Muscle of back (tissue), 11 donors: ENCODE measurements around the gene RHEX. TPM values are rescaled to one million over a fixed set of nuclear protein-coding genes. Genes with fewer than 3 reads are reported as not detected.

Source experiments
- DNase-seq, 3 donors: peaks; one replicate each; pipeline versions ENCODE4 v3.0.0 to v3.0.0-alpha.2; 2013
- polyA plus RNA-seq, 10 donors: library from polyadenylated mRNA; unstranded; fragments of 120-200 nt; gene quantifications; one replicate each; pipeline ENCODE4 v1.2.1, GENCODE V29; 2013; ENCODE audit not compliant: insufficient read length in 10 of 10

RHEX gene
- polyA plus RNA-seq, 10 donors = 0.22 to 1.3 (median 0.75) TPM

DNA sequence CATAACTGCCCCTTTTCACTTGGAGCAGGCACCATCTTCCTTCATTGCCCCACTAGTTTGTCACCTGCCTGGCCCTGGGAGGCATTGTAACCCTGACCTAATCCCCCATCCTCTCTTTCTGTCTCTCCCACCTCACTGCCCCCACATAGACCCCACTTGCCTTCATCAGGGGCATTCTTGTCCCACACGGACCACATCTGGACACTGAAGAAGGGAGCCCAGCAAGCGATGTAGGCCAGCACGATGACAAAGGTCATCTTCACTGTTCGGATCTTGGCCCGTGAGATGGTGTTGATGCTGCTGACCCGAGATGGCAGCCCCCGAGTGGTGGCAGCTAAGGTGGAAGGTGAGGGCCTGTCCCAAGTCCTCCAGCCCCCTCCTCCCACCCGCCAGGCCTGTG lies 62.8 kb downstream of the RHEX start:
- no peak for DNase-seq

DNA sequence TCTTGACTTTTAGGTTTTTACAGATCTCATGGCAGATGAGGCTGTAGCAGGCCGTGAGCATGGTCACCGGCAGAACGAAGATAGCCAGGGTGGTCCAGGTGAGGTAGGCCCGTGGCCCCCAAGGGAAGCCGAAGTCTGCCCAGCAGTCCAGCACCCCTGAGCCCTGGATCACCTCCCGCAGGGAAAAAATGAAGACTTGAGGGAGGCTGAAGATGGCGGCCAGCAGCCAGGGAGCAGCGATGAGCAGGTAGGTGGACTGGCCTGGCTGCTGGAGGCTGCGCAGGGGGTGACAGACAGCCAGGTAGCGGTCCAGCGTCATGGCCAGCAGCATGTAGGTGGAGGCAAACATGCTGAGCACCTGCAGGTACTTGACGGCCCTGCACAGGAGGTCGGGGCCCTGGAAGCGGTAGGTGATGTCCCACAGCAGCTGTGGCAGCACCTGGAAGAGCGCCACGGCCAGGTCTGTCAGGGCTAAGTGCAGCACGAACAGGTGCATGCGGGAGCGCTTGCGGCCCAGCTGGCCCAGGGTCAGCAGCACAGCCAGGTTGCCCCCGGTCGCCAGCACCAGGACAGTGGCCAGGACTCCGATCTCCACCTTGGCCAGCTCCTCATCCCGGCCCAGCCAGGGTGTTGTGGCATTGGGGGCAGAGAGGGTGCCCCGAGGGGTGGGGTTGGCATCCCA lies 63.4 kb downstream of the RHEX start:
- no peak for DNase-seq

DNA sequence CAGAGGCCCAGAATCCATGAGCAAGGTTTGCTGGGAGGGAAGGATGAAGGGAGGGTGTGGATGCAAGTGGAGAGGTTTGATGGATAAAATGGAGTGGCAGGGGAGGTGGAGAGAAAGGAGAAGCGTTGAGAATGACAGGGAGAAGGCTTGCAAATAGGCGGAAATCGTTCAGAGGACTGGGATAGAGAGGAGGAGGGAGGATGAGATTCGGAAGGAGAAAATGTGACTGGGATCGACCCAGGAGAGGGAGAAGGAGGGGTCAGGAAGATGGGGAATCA lies 63.8 kb downstream of the RHEX start:
- DNase-seq = no peak

DNA sequence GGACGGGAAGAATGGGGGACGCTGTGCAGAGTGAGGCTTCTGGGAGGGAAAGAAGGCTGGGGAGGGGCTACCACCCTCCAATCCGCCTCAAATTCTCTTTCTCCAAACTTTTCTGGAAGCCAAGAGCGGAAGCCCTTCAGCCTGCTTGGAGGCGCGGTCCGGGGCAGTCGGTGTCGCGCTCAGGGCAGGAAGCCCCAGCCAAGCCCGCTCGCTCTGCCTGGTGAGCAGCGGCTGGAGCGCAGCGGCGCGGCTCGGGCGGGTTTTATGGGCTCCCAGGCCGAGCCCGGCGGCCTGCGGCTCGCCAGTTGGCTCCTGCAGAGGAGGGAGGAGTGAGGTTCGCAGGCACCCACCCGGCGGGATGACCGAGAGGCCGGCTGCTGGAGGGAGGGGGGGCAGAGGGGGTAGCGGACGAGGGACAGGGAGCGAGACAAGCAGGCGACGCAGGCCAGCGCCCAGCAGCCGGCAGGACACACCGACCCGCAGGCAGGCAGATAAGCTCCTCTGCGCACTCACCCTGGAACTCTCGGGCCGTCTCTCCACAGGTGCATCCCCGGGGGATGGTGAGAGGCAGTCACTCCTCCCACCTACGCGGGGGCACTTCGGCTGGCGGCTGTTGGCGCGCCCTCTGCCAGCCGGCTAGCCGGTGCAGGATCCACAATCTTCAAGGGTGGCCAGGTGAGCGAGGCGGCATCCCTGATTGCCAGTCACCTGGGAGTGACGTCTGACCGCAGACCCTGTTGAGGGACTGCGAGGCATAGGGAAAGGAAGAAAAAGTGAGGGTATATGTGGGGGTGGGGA lies 64.4 kb downstream of the RHEX start, which contains the start of gene AVPR1B:
AVPR1B (minus strand) TSS at position 238 of the 798 bp plus-strand sequence. CDS start 498 bp downstream, outside the sequence.
- DNase-seq = peak; percentile 31 to 90 (median 68)

DNA sequence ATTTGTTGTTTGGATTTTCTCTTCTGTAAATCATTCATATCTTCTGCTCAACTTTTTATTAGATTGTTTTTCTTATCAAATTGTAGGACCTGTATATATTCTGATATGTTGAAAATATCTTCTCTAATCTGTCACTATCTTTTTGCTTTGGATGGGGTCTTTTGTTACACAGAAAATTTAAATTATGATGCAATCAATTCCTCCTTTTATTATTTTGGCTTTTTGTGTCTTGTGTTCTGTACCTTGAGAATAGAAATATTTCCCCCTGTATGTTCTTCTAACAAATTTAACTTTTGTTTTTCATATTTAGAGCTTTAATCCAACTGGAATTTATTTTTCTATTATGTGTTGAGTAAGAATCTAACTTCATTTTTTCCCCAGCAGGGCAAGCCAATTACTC lies 67.4 kb downstream of the RHEX start:
- no peak for DNase-seq

DNA sequence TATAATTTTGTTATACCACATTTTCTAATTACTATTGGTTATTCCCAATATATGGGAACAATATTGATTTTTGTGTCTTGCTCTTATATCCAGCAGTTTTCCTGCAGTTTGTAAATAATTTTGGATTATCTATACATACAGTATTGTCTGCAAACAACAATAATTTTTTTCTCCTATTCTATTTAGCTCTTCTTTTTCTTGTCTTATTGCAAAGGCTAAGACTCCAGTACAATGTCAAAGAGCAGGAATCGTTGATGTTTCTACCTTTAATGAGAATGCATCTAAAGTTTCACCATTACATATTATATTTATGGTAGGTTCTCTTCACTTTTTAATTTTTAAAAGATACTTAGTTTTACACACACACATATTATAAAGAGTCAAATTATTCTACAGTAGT lies 68.3 kb downstream of the RHEX start:
- DNase-seq = no peak

DNA sequence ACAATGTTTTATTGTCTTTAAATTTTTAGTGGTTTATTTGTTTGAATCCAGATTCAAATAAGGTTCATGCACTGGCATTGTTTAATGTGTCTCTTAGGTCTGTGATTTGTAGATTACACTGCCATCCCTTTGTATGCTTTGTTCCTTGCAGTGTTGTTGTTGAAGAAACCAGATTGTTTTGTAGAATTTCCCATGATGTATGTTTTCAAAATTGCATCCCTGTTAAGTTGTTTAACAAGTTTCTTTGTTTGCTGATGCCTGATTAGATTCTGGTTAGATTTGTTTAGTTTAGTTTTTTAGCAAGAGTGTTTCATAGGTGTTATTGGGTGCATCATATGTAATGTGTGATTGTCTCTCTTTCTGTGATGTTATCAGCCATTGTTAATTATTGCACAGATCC lies 69.7 kb downstream of the RHEX start:
- no peak for DNase-seq

DNA sequence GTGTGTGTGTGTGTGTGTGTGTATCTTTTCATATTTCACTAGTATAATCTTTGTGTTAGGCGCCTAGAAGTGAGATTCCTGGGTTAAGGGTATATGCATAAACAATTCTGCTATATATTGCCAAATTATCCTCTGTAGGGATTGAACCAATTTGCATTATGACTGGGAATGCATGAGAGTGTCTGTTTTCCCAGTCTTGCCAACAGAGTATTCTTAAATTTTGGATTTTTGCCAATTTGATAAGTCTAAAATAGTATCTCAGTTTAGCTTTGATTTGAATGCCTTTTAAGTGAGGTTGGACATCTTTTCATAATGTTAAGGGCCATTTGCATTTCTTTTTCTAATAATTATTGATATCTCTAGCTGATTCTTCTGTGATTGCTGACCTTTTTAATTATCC lies 72.4 kb downstream of the RHEX start:
- DNase-seq = no peak

DNA sequence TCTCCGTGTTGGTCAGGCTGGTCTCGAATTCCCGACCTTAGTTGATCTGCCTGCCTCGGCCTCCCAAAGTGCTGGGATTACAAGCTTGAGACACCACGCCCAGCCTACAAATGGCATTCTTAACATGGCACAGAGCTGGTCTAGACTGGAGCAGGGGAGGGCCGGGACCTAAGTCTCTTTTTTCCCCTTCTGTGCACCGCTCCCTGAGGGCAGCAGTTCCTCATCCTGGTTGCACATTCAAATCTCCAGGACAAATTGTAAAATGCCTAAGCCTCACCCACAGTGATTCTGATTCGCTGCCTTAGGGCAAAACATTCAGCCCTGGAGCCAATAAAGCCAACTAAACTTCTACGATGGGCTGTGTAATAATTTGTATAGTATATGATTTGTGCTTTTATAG lies 74.4 kb downstream of the RHEX start:
- no peak for DNase-seq

DNA sequence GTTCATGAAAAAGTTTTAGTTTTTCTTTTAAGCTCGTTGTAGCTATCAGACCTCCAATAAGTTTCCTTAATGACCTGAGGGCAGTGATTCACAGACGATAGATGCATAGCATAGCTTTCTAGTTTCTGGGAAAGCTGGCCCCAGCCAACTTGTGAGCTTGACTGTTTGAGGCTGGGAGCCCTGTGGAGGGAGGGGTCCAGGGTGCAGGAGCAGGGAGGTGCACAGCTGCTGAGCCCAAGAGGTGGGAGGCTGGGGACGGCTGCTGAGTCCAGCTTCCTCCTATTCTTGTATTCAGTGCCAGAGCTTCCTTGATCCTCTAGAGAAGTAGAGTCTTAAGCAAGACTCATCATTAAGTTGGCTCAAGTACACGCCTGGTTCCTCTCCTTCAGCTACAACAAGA lies 75.2 kb downstream of the RHEX start:
- peak in 1 of 3 donors; percentile 39 for DNase-seq

DNA sequence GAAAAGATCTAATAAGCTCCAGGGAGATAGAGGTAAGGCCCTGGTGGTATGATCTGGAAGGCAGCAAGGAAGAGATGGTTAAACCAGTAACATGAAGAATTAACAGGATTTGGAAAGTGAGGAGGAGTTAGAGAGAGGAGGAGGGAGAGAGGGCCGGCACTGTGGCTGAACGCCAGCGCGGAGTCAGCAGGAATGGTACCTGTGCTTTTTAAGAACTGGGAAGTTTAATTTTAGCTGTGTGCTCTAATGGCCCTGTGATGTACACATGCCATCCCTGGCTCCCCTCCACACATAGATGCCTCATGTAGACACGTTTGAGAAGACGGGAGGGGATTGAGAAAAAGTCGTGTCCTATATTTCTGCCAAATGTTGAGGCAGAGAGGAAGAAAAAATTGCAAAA lies 78.1 kb downstream of the RHEX start:
- no peak for DNase-seq

DNA sequence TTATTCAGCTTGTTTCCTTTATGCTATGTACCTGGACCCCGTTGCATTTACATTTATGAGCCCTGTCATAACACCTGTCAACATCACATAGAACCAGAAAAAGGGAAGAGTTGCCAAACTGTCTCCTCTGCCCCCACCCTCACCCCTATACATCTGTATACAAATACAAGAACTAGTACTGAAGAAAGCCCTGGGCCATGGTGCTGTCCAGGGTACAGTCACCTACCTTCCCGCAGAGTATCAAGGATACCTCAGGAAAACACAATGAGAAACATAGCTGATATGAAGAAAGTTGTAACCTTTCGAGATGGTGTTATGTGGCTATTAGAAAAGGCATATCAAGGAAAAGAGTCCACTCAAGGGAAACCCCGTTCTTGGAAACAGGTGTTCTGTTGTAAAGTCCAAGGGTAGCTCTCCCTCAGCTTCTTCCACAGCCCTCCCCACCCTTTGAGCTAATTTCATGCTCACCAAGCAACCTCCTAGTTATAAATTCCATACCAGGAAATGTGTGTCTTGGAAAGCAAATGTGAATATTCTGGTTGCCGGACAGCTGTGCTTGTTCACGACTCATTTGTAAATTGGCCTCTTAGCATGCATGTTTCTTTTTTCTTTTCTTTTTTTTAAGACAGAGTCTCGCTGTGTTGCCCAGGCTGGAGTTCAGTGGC lies 80.9 kb downstream of the RHEX start:
- DNase-seq = no peak

DNA sequence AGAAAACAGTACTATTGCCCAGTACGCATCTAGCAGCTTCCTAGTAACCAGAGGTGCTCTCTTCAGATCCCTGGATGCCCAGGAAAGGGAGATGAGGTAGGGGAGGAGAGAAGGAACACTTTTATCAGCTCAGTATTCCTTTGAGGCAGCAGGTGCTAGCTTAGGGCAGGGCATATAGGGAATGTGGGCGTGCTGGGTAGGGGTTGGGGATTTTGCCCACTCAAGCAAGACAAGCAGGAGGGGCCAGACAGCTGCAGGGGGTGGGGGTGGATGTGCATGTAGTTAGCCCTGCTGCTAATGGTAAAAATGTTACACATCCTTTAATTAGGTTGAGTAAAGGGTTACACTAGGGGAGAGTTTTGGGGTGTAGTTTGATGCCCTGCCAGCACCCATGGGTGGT lies 82.3 kb downstream of the RHEX start:
- no peak for DNase-seq

DNA sequence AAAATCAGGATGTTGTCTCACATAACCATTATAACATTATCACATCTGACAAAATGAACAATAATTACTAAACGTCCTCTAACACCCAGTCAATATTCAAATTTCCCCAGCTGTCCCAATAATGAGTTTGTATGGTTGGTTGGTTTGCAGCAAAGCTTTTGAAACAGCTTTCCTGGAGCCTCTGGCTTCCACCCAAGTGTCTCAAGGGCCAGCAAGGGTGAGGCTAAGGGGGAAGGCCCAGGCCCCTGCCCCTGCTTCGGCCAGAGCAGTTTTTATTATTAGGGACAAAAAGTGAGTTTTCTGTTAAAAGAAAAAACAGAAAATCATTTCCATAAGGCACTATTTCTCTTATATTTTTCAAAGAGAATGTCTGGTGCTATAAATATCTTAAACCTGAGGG lies 83.3 kb downstream of the RHEX start:
- DNase-seq = no peak

DNA sequence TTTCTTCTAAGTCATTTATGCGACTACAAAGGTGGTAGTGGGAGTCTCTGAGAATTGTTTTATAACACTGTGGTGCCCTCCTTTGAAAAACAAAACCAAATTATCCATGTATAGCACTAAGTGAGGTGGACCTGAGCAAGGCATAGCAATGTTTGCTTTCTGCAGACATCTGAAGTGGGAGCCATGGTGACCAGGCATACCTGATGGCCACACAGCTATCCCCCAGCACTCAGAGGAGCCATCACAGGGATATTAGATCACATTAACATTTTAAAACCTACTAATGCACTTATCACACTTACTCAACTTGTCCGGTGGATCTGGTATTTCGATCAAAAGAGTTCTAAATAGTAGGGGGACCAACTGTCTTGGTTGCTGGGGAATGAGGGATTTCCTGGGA lies 89.0 kb downstream of the RHEX start:
- no peak for DNase-seq

DNA sequence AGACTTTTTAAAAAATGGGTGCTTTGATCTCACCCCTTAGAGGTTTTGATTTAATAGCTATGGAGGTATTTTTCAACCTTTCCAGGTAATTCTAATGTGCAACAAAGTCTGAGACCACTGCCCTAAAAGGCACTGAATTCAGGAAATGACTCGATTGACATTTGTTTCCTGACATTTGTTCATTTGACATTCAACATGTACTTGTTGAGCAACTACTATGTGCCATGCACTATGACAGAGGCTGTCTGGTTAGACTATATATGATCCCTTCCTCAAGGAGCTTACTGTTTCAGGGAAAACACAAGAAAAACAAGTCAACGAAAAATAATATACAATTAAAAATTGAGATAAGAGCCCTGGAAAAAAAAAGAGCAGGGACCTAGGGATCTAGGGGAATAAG lies 89.8 kb downstream of the RHEX start:
- DNase-seq = no peak

DNA sequence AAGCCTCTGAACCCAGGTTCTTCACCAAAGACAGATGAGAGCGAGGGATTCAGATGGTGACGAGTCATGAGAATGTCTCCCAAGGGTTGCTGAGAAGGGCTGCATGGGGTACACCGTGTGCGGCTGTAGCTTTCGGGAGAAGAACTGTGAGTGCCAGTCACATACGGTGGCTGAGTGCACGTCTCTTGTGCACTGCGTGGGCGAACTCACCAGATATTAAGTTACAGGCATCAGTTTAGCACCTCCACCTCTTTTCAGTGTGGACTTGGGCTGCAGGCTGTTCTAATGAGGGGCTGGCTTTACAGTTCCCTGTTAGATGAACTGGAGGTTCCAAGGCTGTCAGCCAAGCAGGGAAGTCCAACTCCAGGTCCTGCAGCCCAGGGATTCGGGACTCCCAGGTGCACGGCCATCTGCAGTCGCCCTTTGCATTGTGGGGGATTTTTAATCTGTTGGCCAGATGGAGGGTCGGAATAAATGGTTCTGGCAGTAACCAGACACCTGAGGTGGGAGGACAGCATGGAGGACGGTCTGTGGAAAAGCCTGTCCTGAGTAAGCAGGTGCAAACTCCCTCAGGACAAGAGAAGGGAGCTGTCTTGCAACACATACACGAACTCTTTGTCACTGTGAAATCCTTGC lies 90.7 kb downstream of the RHEX start:
- peak; percentile 26 to 93 (median 64) for DNase-seq

DNA sequence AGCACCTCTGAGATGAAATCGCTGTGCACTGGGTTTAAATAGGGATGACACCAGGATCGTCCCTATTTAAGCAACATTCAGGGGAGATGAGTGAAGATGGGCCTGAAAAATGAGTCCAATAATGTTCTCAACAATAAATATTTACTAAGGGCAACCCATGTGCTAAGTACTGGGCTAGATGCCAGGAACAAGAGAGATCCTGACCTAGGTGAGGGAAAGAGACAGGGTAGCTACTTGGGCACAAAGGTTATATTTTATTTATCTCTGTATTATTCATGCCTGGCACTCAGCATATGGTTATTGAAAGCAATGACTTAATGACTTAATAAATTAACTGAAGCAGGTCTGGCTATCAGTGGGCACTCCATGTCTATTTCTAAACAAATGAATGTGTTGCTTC lies 91.6 kb downstream of the RHEX start:
- no peak for DNase-seq

DNA sequence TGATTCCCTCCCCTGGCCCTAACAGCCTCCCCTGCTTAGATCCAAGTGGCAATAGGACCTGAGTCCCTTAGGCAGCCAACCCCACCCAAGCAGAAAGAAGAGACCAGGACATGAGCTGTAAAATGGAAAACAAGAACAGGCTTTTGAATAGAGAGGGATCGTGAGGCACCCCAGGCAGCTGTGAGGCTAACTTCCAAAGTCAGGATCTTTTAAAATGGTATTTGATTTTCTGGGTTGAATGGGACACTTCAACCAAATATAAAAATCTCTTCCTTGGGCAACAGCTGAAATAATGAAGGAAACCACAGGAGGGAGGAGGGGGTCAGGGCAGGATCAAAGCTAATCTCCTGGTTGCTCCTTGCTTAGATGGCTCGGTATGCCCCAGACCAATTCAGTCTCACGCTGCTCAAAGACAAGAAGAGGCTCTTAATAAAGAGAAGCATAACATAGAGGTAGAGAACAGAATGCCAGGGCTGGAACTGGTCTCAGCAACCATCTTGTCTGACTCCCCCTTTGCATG lies 92.9 kb downstream of the RHEX start:
- DNase-seq = no peak
